K562 (cell line): ENCODE results near the gene KRT14. TPM values are rescaled to one million over a fixed set of nuclear protein-coding genes. Genes with fewer than 3 reads are reported as not detected.

ENCODE experiments used
- ATAC-seq: fragments of 200-7000 bp; cut with Tn5 transposase; 3 replicates; pipeline ENCODE4 v1.9.1; 2020; ENCODE audit warnings: moderate library complexity
- BruUV-seq: library from RNA; stranded (reverse); fragments of 400-500 nt; replicated peaks from 2 replicates; lab custom pipeline; 2021; lab: Mats Ljungman, UMichigan
- CTCF ChIA-PET: fragments of 300-600 bp; formaldehyde crosslinking; extraction: SDS; loops from one replicate; lab custom pipeline; 2021; ENCODE audit warnings: low intra/inter-chr PET ratio; lab: Yijun Ruan, JAX
- POLR2A ChIA-PET: fragments of 300-600, 350-650 bp; sonication (Branson Sonifier 250); formaldehyde crosslinking; extraction: SDS; loops from one replicate; lab custom pipeline; 2021; ENCODE audit warnings: antibody characterized with exemption, inconsistent platforms; lab: Yijun Ruan, JAX
- DNase-seq, 4 experiments: peaks; one replicate each; pipeline versions ENCODE4 v3.0.0 to v3.0.0-alpha.2; 2011 to 2018; ENCODE audit warnings: low spot score in 3 of 4, mixed read lengths in 3 of 4; ENCODE audit errors: extremely low read depth in 1 of 4
- FAIRE-seq: peaks from 2 replicates; lab custom pipeline; 2011; peaks lifted over from hg19 to GRCh38; lab: Jason Lieb, UNC
- H2AFZ ChIP-seq: 2 replicates; pipeline ENCODE4 v1.6.0; 2011; ENCODE audit warnings: low read depth, low read length, control low read depth, inconsistent platforms
- H3K27ac ChIP-seq: fragments of 200-600 bp; 3 replicates; pipeline ENCODE4 v1.8.0; 2011; ENCODE audit warnings: low read depth, mild to moderate bottlenecking, control low read depth, inconsistent platforms, low read length, moderate library complexity, mixed read lengths; ENCODE audit errors: extremely low read depth
- H3K27me3 ChIP-seq, 2 experiments: fragments of 300-600 bp in 1 of 2; 2 replicates in 1 of 2; 3 replicates in 1 of 2; pipeline versions ENCODE4 v1.6.0 to v1.8.0; 2011; ENCODE audit warnings: inconsistent platforms in 2 of 2, low read length in 2 of 2, mild to moderate bottlenecking in 1 of 2, mixed read lengths in 1 of 2, moderate library complexity in 1 of 2; ENCODE audit not compliant: control insufficient read depth in 2 of 2, insufficient read depth in 2 of 2
- H3K36me3 ChIP-seq: fragments of 300-600 bp; 3 replicates; pipeline ENCODE4 v1.8.0; 2011; ENCODE audit warnings: mild to moderate bottlenecking, low read length, inconsistent platforms; ENCODE audit not compliant: control insufficient read depth, insufficient read depth
- H3K4me1 ChIP-seq, 2 experiments: fragments of 200-600 bp in 1 of 2; replicated peaks in 1 of 2; 2 replicates in 1 of 2; 3 replicates in 1 of 2; pipeline versions ENCODE4 v1.5.1 to v1.8.0; 2011; ENCODE audit warnings: inconsistent platforms in 2 of 2, low read length in 2 of 2, mild to moderate bottlenecking in 1 of 2, mixed read lengths in 1 of 2, moderate library complexity in 1 of 2; ENCODE audit not compliant: control insufficient read depth in 2 of 2, insufficient read depth in 2 of 2
- H3K4me2 ChIP-seq: 2 replicates; pipeline ENCODE4 v1.6.1; 2011; ENCODE audit warnings: low read length, control low read depth, inconsistent platforms, mixed read lengths; ENCODE audit not compliant: insufficient read depth
- H3K4me3 ChIP-seq: fragments of 200-600 bp; sonication (generic), shearing (Covaris generic); 2 replicates; pipeline ENCODE4 v1.5.1; 2016; ENCODE audit warnings: control low read depth, inconsistent platforms
- H3K79me2 ChIP-seq: fragments of 200-600 bp; 3 replicates; pipeline ENCODE4 v1.8.0; 2011; ENCODE audit warnings: low read length, inconsistent platforms; ENCODE audit not compliant: control insufficient read depth, insufficient read depth
- H3K9ac ChIP-seq, 2 experiments: 2 replicates each; pipeline versions ENCODE4 v1.6.0 to v1.6.1; 2011; ENCODE audit warnings: low read depth in 2 of 2, low read length in 2 of 2, control low read depth in 1 of 2, inconsistent platforms in 1 of 2, mild to moderate bottlenecking in 1 of 2, mixed read lengths in 1 of 2; ENCODE audit not compliant: insufficient read depth in 1 of 2
- H3K9me1 ChIP-seq: one replicate; pipeline ENCODE4 v1.6.0; 2011; ENCODE audit warnings: inconsistent platforms, mild to moderate bottlenecking, low read length, moderate library complexity; ENCODE audit not compliant: control insufficient read depth, insufficient read depth
- H3K9me3 ChIP-seq: replicated peaks from 2 replicates; pipeline ENCODE4 v1.5.1; 2011; ENCODE audit warnings: low read depth, low read length, inconsistent platforms; ENCODE audit not compliant: control insufficient read depth, insufficient read depth
- H4K20me1 ChIP-seq: replicated peaks from 2 replicates; pipeline ENCODE4 v1.6.1; 2011; ENCODE audit warnings: low read length, inconsistent platforms, mixed read lengths; ENCODE audit not compliant: control insufficient read depth, insufficient read depth
- BCOR ChIP-seq: fragments of 450-650 bp; IDR thresholded peaks from 2 replicates; pipeline ENCODE4 v1.6.1; 2016
- CHCHD3 ChIP-seq: fragments of 250-450 bp; sonication (Bioruptor Pico); IDR thresholded peaks from 2 replicates; pipeline ENCODE4 v2.1.2; 2022; ENCODE audit warnings: mild to moderate bottlenecking
- E2F3 ChIP-seq: fragments of 250-450 bp; sonication (Bioruptor Pico); IDR thresholded peaks from 2 replicates; pipeline ENCODE4 v1.4.0; 2020; ENCODE audit warnings: mild to moderate bottlenecking
- JUNB ChIP-seq: fragments of 450-650 bp; formaldehyde crosslinking; conservative IDR thresholded peaks from 2 replicates; pipeline ENCODE4 v1.4.0; 2020; ENCODE audit warnings: mild to moderate bottlenecking
- KLF6 ChIP-seq: fragments of 250-450 bp; sonication (Bioruptor Pico); IDR thresholded peaks from 2 replicates; pipeline ENCODE4 v1.4.0; 2020; ENCODE audit warnings: mild to moderate bottlenecking, moderate library complexity, borderline replicate concordance
- NCOA4 ChIP-seq: fragments of 450-650 bp; IDR thresholded peaks from 2 replicates; pipeline ENCODE4 v1.6.1; 2018; ENCODE audit warnings: mild to moderate bottlenecking; ENCODE audit not compliant: partially characterized antibody
- NFYB ChIP-seq: IDR thresholded peaks from 2 replicates; pipeline ENCODE4 v1.6.1; 2011; ENCODE audit warnings: mild to moderate bottlenecking, moderate library complexity; ENCODE audit not compliant: insufficient read length; ENCODE audit errors: extremely low read depth
- NRF1 ChIP-seq, 2 experiments: fragments of 450-650 bp; IDR thresholded peaks in 1 of 2; conservative IDR thresholded peaks in 1 of 2; 2 replicates each; pipeline ENCODE4 v1.6.1; 2014; ENCODE audit warnings: mild to moderate bottlenecking in 2 of 2
- PHF20 ChIP-seq: fragments of 450-650 bp; IDR thresholded peaks from 2 replicates; pipeline ENCODE4 v1.6.1; 2018; ENCODE audit not compliant: partially characterized antibody
- POLR3A ChIP-seq: IDR thresholded peaks from 2 replicates; pipeline ENCODE4 v1.6.1; 2011; ENCODE audit warnings: borderline replicate concordance, mild to moderate bottlenecking, moderate library complexity; ENCODE audit not compliant: insufficient read length, insufficient read depth; ENCODE audit errors: extremely low read depth
- TFAM ChIP-seq: fragments of 250-450 bp; sonication (Bioruptor Pico); conservative IDR thresholded peaks from 2 replicates; pipeline ENCODE4 v1.5.0; 2021; ENCODE audit warnings: mild to moderate bottlenecking, moderate library complexity
- ZBTB1 ChIP-seq: sonication (generic); formaldehyde crosslinking; IDR thresholded peaks from 2 replicates; pipeline ENCODE4 v1.8.1; 2023; ENCODE audit warnings: missing genetic modification reagents, low read depth, mild to moderate bottlenecking, borderline replicate concordance
- ZFX ChIP-seq: sonication (generic); formaldehyde crosslinking; IDR thresholded peaks from 2 replicates; pipeline ENCODE4 v1.8.0; 2022; ENCODE audit warnings: mild to moderate bottlenecking, missing genetic modification reagents, moderate library complexity
- ZNF184 ChIP-seq: sonication (generic); formaldehyde crosslinking; IDR thresholded peaks from 2 replicates; pipeline ENCODE4 v1.5.0; 2020; ENCODE audit warnings: missing genetic modification reagents
- ZNF354B ChIP-seq: fragments of 250-450 bp; sonication (Bioruptor Pico); IDR thresholded peaks from 2 replicates; pipeline ENCODE4 v1.4.0; 2020
- ZNF668 ChIP-seq: fragments of 250-450 bp; sonication (Bioruptor Pico); IDR thresholded peaks from 2 replicates; pipeline ENCODE4 v1.8.0; 2022; ENCODE audit warnings: mild to moderate bottlenecking, inconsistent platforms
- WGBS: fragments of 100-300 bp; shearing (Covaris generic); methylation state at CpG from one replicate; pipeline ENCODE4 v1.1.6; 2016; ENCODE audit warnings: low coverage, mixed read lengths; ENCODE audit not compliant: insufficient coverage; ENCODE audit errors: missing lambda C conversion rate; 5-methylcytosine and 5-hydroxymethylcytosine counted together
- in situ Hi-C: fragments of 300-500 bp; cut with MboI; formaldehyde crosslinking; loops from 4 replicates; pipeline ENCODE4 v1.15.0; 2018; ENCODE audit warnings: inconsistent platforms, mixed read lengths
- intact Hi-C: fragments of 100-400 bp; cut with micrococcal nuclease; formaldehyde crosslinking; loops from 2 replicates; pipeline ENCODE4 v1.14.2; 2022
- polyA plus RNA-seq, 8 experiments: library from polyadenylated mRNA; depleted of rRNA in 4 of 8; stranded (reverse) in 5 of 8; unstranded in 3 of 8; fragments of >200 nt; fragmentation: Nextera tagmentation in 2 of 8; fragmentation: Illumina TruSeq in 1 of 8; extraction: Ambion mirVana in 2 of 8; extraction: Trizol in 1 of 8; gene quantifications; 2 replicates each; pipeline versions ENCODE4 v1.2.1 to v1.2.3, GENCODE V29; 2011 to 2014; ENCODE audit warnings: inconsistent platforms in 1 of 8, missing spikeins in 1 of 8
- total RNA-seq, 7 experiments: library from RNA; depleted of rRNA in 6 of 7; stranded (reverse); fragments of >200 nt in 6 of 7; fragmentation: Illumina TruSeq in 2 of 7; extraction: Trizol in 2 of 7; gene quantifications; 2 replicates each; pipeline versions ENCODE4 v1.2.1 to v1.2.3, GENCODE V29; 2011 to 2021; ENCODE audit warnings: low replicate concordance in 1 of 7
- TF ChIP-seq, protein P1 (sequence below): fragments of 150-350 bp; conservative IDR thresholded peaks from 2 replicates; pipeline ENCODE4 v1.6.1; 2014; ENCODE audit warnings: low read length

Gene KRT14
- total and polyA plus RNA-seq, 9 of the 15 experiments (the other 6 are each of a cell fraction or from before 2014, with no cell fraction given): 0.22 TPM; not detected in 8

DNA sequence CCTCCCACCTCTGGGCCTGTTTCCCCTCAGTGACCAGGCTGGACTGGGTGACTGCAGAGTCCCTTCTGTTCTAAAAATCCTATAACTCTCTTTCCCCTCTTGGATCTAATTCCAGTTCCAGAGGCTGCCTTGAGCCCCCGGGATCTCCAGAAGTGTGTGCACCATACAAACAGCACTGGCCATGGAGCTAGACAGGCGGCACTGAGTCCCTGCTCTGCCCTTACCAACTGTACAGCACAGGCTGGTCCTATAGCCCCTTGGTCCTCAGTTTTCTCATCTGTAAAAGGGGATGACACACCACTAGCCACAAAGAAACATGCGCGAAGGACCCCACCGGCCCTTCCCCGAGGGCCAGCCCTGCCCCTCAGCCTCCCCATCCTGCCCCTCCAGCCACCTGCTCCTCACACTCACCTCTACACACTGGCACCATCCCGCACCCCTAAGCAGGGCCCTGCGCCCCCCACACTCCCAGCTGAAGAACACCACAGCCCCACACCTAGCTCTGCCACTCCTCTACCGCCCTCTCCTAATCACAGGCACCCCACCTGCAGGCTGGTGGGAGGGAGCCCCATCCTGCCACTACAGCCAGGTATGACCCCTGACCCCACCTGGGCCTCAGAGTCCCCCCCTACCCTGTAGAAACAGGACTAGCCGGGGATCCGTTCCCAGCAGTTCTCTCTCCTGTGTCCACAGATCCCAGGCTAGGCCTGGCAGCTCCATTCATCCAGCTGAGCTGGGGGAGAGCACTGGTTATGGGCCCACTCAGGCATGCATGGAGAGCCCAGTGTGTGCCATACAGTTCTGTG lies 26.8 kb upstream of the KRT14 start:
- ATAC-seq: no peak
- BruUV-seq: no TSS peak
- 0% methylated on average over 10 of the region's 11 CpGs for WGBS
- H3K4me2 ChIP-seq: no peak overlapping the region
- POLR2A ChIA-PET: no interaction called here
- no peaks in the 10 kb centered on the region for H3K9me3 ChIP-seq
- no peaks in the 10 kb centered on the region for H3K9me1 ChIP-seq
- H3K79me2 ChIP-seq: no peaks in the 10 kb centered on the region
- CTCF ChIA-PET: no interaction called here
- H3K36me3 ChIP-seq: no peaks in the 10 kb centered on the region
- H3K27me3 ChIP-seq: peaks cover 10 to 49% of the 10 kb centered on the region in 2 experiments
- FAIRE-seq: no peak
- no peak overlapping the region for H3K27ac ChIP-seq
- in situ Hi-C loops: no loop called here
- intact Hi-C loops: no loop called here
- DNase-seq: no peak
- H2AFZ ChIP-seq: no peak overlapping the region
- H4K20me1 ChIP-seq: 0 out of 2 replicates have a peak, but pooled peaks cover 2% of the 10 kb centered on the region
- no peak overlapping the region for H3K4me3 ChIP-seq
- H3K9ac ChIP-seq: no peak overlapping the region
- no peak for TF ChIP-seq POLR3A
- no peak for TF ChIP-seq JUNB (CRISPR knock-in tag)
- TF ChIP-seq PHF20: no peak
- no peak for TF ChIP-seq E2F3 (CRISPR knock-in tag)
- TF ChIP-seq KLF6 (CRISPR knock-in tag): no peak
- no peak for TF ChIP-seq NFYB
- no peak for TF ChIP-seq ZBTB1 (CRISPR knock-in tag)
- TF ChIP-seq BCOR: no peak
- no peak for TF ChIP-seq ZNF184 (CRISPR knock-in tag)
- TF ChIP-seq TFAM: no peak
- TF ChIP-seq ZFX (CRISPR knock-in tag): no peak
- TF ChIP-seq NCOA4: no peak
- TF ChIP-seq, protein P1, sequence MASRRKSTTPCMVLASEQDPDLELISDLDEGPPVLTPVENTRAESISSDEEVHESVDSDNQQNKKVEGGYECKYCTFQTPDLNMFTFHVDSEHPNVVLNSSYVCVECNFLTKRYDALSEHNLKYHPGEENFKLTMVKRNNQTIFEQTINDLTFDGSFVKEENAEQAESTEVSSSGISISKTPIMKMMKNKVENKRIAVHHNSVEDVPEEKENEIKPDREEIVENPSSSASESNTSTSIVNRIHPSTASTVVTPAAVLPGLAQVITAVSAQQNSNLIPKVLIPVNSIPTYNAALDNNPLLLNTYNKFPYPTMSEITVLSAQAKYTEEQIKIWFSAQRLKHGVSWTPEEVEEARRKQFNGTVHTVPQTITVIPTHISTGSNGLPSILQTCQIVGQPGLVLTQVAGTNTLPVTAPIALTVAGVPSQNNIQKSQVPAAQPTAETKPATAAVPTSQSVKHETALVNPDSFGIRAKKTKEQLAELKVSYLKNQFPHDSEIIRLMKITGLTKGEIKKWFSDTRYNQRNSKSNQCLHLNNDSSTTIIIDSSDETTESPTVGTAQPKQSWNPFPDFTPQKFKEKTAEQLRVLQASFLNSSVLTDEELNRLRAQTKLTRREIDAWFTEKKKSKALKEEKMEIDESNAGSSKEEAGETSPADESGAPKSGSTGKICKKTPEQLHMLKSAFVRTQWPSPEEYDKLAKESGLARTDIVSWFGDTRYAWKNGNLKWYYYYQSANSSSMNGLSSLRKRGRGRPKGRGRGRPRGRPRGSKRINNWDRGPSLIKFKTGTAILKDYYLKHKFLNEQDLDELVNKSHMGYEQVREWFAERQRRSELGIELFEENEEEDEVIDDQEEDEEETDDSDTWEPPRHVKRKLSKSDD: no peak
- TF ChIP-seq ZNF354B (CRISPR knock-in tag): no peak
- TF ChIP-seq CHCHD3: no peak
- TF ChIP-seq NRF1 (conservative IDR thresholded peaks at IDR 0.05 in 1 of 2, IDR thresholded peaks at IDR 0.05 in 1 of 2): no peak
- no peak for TF ChIP-seq ZNF668 (CRISPR knock-in tag)
- TF ChIP-seq, all 486 proteins: peak for 0
- H3K4me1 ChIP-seq: no peaks in the 10 kb centered on the region
